NCI-H2081 (cell line): ENCODE results near the gene TNFAIP2.

ENCODE experiments used
- DNase-seq, 2 experiments: peaks; one replicate each; lab custom pipeline; 2025; lab: John Stamatoyannopoulos, UW

Gene TNFAIP2

GRCh38 chr14:103094406-103095209 lies 28.7 kb upstream of the TNFAIP2 start, which contains the start of gene EXOC3L4:
TSS of gene EXOC3L4 (plus strand) at chr14:103094725. CDS start at chr14:103100220, 5,495 bp downstream.
- no peak for DNase-seq

GRCh38 chr14:103095210-103095778 lies 28.0 kb upstream of the TNFAIP2 start:
- no peak for DNase-seq

- no peak for DNase-seq
These were observed 26.9 kb upstream of the TNFAIP2 start for GRCh38 chr14:103096387-103096786.

GRCh38 chr14:103097244-103097993 lies 25.8 kb upstream of the TNFAIP2 start:
- no peak for DNase-seq

DNA sequence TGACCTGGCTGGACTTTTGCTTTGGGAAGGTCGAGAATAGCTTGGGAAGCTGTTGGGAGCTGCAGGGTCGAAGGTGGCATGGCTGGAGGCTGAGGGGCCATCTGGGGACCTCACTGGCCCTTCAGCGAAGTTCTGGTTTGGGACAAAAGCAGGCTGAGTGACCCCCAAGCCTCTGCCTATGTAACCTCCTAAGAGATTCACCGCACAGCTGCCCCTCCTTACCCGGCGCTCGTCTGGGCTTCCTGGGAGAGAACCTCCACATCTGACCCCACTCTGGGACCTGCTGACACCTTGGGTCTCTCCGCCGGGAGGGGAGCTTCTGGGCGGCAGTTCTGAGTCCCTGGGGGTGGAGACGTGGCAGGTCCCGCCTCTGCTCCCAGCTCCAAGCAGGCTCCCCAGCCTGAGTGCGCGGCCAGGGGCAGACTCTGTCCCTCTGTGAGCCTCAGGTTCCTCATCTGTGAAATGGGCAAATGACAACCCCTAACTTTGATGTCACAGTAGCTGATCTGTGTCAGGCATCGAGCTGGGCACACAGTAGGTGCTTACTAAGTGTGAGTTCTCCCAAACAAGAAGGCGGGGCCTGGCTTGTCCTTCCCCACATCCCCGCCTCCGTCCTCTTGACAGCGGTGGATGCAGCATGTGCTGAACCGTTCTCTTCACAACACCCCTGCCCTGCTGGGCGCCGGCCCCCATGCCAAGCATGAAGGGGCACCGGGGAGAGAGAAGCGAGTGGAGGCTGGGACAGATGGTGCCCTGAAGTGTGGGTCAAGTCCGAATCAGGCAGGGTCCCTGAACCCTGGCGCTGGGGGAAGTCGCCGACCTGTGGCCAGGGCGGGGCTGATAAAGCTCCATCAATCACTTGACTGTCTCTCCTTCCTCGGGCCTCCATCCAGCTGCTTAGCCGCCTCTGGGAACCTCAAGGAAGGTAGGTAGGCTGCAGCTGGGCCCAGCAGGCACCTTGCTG lies 25.0 kb upstream of the TNFAIP2 start:
- no peak for DNase-seq

DNA sequence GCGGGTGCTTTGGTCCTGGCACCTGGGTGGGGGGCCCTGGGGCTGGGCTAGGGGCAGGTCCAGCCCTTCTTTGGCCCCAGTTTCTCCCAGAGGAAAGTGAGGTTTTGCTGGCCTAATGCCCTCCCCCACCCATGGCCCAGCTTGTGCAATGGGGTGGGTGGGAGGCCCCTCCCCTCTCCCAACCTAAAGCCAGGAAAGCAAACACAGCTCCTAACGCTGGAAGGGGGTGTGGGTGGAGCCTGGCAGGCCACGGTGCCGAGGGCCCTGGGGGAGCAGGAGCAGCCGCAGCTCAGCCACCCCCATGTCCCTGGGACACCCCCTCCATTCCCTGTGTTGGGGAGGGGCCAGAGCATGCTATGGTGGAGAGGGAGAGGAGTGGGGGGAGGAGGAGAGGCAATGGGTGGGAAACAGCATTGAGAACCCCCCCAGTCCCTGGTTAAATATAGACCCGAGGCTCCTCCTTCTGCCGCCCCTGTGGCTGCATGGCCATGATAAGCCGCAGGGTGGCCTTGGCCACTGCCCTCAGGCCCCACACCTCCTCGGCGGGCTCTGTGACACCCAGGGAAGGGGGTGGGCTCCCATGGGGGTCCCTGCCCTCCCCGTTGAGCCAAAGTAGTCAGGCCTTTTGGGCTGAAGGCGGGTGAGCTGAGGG lies 24.1 kb upstream of the TNFAIP2 start:
- no peak for DNase-seq

- DNase-seq: no peak
These were observed 23.5 kb upstream of the TNFAIP2 start for GRCh38 chr14:103099733-103100280.

GRCh38 chr14:103100281-103101121 lies 22.8 kb upstream of the TNFAIP2 start:
- no peak for DNase-seq

- no peak for DNase-seq
These were observed 21.9 kb upstream of the TNFAIP2 start for GRCh38 chr14:103101257-103101962.

- DNase-seq: no peak
These were observed 21.1 kb upstream of the TNFAIP2 start for GRCh38 chr14:103101963-103102688.

- no peak for DNase-seq
These were observed 20.5 kb upstream of the TNFAIP2 start for GRCh38 chr14:103102689-103103260.

DNA sequence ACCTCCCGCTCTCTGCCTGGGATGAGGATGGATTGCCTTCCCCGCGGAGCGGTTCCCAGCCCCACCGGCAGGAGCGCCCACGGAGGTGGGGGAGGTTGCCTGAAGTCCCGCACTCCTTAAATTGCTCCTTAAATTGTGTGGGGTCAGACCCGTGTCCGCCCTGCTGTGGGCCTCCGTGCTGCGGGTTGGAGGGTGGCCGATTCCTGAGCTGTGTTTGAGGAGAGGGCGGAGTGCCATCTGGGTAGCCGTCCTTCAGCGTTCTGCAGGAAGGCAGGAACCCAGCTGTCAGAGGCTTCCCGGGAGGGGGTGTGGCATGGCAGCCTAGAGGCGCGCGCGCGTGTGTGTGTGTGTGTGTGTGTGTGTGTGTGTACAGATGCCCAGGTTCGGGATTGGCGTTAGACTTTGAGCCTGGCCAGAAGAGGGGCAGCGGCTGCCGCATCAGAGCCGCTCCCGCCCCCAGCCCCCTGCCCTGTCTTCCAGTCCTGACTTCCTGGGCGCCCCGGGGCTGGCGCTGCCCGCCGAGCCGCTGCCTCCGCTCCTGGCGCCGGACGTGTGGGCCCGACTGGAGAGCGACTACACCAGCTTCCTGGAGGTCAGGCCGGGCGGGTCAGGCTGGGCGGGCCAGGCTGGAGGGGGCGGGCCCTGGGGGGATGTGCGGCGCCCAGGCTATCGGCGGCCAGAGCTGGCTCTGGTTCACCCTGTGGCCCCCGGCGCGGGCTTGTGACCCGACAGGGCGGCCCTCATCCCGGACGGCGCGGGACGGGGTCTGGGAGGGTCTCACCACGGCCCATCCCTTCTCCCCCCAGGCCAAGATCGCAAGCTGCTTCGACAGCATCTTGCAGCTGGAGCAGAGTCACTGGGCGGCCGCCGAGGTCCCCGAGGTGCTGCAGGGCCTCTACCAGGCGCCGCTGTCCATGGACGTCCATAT lies 19.5 kb upstream of the TNFAIP2 start:
- peak; percentile 49 to 73 for DNase-seq

DNA sequence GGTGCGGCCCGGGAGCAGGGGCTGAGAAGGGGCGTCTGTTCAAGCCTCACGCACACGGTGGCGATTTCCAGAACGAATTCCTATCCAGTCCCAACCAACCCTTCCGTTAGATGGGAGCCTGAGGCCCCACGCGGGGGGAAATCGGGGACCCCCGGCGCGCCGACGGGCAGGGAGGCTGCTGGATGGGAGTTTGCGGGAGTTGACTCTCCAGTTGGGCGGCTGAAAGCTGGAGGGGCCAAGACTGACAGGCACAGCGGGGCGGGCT lies 18.9 kb upstream of the TNFAIP2 start:
- DNase-seq: no peak

DNA sequence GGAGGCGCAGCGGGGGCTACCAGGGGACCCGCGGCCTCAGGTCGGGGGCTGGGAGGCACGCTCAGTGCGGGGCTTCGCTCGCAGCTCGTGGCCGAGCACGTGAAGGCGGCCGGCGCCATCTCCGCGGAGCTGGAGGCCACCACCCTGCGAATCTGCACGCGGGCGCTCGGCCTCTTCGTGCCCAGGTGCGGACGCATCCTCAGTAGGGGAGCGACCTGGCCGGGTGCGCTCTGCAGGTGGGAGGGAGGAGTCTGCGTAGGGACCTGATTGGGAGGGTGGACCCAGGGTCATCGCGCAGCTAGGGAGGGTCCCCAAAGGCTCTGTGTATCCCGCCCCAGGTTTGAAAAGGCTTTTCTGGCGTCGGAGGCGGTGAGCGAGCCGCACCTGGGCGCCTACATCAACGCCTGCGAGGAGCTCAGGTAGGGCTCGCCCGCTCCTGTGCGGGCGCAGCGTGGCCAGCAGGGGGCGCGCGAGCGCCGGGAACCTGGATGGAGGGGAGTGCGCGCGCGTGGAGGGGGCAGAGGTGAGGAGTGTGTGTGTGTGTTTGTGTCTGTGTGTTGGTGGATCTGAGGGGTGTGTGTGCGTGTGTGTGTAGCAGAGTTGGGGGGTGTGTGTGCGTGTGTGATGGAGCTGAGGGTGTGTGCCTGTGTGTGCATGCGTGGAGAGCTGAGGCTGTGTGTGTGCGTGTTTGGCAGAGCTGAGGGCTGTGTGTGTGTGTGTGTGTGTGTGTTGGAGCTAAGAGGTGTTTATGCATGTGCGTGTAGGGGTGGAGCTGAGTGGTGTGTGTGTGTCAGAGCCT lies 18.4 kb upstream of the TNFAIP2 start:
- DNase-seq: peak; percentile 66 to 74

DNA sequence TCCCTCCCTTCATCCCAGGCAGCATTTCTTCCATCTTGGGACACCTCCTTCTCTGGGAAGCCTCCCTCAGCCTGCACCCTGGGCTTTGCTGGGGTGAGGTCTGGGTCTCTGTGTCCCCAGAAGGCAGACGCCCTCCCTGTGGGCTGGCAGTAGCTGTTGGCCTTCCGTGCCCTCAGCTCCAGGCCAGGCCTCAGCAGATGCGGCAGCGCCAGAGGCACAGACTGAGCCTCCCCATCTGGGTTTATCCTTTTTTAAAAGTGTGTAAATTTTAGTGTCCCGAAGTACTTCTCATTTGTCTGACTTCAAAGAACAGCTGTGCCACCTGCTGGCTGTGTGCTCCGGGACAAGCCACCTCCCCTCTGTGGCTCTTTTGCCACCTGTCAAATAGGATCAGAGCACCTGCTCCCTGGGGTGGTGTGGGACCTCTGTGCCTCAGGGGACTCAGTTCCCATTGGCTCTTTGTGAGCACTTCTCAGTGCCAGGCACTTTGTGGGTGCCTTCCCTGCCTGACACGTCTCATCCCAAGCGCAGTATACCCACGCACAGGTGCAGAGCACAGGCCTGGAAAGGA lies 17.6 kb upstream of the TNFAIP2 start:
- peak in 1 of 2 experiments; percentile 45 for DNase-seq

DNA sequence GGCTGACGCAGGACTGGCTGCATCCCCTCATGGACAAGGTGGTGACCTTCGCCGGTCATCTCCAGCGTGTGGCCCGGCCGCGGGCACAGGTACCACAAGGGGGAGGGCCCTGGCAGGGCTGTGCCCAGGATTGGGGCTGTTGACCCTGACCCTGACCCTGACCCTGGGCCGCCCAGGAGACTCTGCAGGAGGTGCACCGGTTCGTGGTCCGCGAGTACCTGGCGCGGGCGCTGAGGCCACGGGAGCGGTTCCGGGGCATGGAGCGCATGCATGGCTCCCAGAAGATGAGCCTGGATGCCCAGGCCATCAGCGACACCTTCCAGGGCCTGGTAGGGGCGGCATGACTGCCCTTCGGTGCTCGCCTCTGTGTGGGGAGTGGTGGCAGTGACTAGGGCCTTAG lies 15.8 kb upstream of the TNFAIP2 start:
- no peak for DNase-seq
